ENCODE measurements around the gene OTUD5.

OTUD5 gene

DNA sequence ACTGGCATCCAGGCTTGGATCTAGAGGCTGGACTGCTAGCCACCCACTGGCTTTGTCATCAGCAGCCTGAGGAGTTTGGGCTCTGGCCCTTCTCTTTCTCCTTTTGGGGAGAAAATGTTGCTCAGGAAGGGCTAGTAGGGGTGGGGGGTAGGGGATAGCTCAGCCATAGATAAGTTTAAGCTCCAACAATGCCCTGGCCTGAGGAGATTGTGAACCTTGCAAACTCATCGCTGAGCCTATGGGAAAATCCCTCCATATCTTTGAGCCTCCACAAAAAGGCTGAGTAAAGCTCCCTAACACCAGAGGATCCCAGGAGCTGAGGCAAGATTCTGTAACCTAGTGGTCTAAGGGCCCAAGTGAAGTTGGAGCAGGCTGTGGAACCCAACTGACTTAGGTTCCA is 8.8 kb downstream of the OTUD5 start:
- peaks cover 5% of the 10 kb centered on the region; the same call in 1 of the 2 replicates for H3K36me3 ChIP-seq (ENCODE audit: insufficient read depth, low read depth, low read length)

DNA sequence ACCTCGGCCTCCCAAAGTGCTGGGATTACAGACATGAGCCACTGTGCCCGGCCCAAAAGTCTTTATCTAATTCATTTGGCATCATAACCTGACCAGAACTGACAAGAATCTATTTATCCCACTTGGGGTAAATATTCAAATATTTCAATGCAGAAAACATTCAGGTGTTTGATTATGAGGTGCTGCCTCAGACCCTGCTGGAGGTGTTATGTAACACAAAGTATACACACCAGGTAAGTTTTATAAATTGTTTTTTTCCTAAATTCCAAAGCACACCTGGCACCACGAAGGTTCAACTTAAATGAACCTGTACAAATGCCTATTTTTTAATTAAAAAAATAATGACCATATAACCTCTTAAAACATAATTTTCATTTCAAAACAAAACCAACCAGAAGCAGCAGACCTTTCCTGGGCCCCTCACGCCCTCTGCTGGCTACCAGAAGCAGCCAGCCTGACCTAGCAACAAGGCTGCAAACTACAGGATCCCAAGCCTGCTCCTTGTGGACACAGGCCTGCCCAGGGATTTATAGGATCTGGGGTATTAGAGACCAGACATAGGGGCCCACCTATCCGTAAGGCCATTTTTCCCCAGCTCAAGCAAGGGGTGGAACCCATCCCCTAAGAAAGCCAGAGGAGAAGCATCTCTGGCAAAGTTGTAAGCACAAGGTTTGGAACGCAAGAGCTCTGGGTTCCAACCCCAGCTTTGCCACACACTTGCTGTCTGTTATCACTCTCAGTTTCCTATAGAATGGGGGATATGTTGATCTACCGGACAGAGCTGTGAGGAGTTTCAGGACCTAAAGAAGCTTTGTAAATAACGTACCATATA is 11.7 kb downstream of the OTUD5 start:
- peaks cover 14% of the 10 kb centered on the region; the same call in 1 of the 2 replicates for H3K36me3 ChIP-seq (ENCODE audit: insufficient read depth, low read depth, low read length)
- no peak overlapping the region for H3K4me3 ChIP-seq (ENCODE audit: low read length)
- no peaks in the 10 kb centered on the region for H3K4me1 ChIP-seq (ENCODE audit: insufficient read depth, low read length)
- H3K27ac ChIP-seq (ENCODE audit: low read length): no peak overlapping the region
- no peaks in the 10 kb centered on the region for H3K27me3 ChIP-seq (ENCODE audit: insufficient read depth, low read length)
- no peaks in the 10 kb centered on the region for H3K9me3 ChIP-seq (ENCODE audit: insufficient read depth, low read depth, low read length)
- no peak overlapping the region for H3K9ac ChIP-seq (ENCODE audit: low read depth, low read length)

More for the DNA sequence above, 8.8 kb downstream of the OTUD5 start:
- H3K9me3 ChIP-seq (ENCODE audit: insufficient read depth, low read depth, low read length): no peaks in the 10 kb centered on the region
- no peaks in the 10 kb centered on the region for H3K4me1 ChIP-seq (ENCODE audit: insufficient read depth, low read length)
- no peak overlapping the region for H3K9ac ChIP-seq (ENCODE audit: low read depth, low read length)
- no peak overlapping the region for H3K27ac ChIP-seq (ENCODE audit: low read length)
- H3K27me3 ChIP-seq (ENCODE audit: insufficient read depth, low read length): no peaks in the 10 kb centered on the region
- H3K4me3 ChIP-seq (ENCODE audit: low read length): no peak overlapping the region

DNA sequence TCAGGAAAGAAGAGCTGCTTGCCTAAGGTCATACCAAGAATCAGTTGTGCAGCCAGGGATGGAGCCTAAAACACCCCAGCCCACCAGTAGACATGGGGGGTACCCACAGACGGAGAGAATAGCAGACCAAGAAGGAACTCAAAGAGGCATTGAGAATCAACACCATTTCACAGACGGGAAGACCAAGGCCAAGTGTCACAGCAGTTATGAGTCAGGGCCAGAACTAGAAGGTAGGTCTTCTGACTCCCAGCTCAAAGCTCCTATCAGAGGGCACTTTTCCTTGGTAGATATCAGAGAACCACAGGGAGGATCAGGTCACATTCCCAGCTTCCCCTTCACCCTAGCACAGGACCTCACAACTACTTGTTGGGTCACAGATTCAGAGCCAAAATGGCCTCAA is 14.5 kb downstream of the OTUD5 start:
- no peak overlapping the region for H3K27ac ChIP-seq (ENCODE audit: low read length)
- H3K27me3 ChIP-seq (ENCODE audit: insufficient read depth, low read length): no peaks in the 10 kb centered on the region
- H3K4me3 ChIP-seq (ENCODE audit: low read length): no peak overlapping the region
- H3K36me3 ChIP-seq (ENCODE audit: insufficient read depth, low read depth, low read length): peaks cover 27% of the 10 kb centered on the region; the same call in 1 of the 2 replicates
- H3K4me1 ChIP-seq (ENCODE audit: insufficient read depth, low read length): peaks cover 2% of the 10 kb centered on the region; the same call in 1 of the 2 replicates
- H3K9ac ChIP-seq (ENCODE audit: low read depth, low read length): no peak overlapping the region
- no peaks in the 10 kb centered on the region for H3K9me3 ChIP-seq (ENCODE audit: insufficient read depth, low read depth, low read length)

DNA sequence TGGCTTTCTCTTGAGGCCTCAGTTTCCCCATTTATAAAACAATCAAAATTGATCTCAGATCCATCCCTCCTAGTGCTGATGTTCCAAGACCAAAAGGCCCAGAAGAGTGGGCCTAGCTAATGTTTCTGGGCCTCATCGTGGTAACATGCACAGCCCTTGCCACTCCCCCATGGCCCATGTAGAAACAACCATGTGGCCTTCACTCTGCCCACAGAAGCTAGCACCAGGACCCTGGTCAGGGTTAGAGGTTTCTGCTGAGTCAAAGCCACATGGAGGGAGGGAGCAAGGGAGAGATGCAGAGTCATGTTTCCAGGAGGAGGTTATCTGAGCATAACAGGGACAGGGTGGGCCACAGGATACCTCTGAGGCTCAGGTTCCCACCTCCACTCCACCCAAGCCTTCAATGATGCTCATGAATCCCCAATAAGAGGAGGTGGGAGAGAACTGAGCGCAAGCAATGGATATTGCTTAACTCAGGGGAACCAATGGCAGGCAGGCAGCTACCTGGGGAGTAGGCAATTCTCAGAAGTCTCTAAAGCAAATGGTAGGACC is 16.9 kb downstream of the OTUD5 start:
- peaks cover 31% of the 10 kb centered on the region; the same call in 1 of the 2 replicates for H3K36me3 ChIP-seq (ENCODE audit: insufficient read depth, low read depth, low read length)
- H3K4me1 ChIP-seq (ENCODE audit: insufficient read depth, low read length): peaks cover 11% of the 10 kb centered on the region
- no peaks in the 10 kb centered on the region for H3K27me3 ChIP-seq (ENCODE audit: insufficient read depth, low read length)
- H3K27ac ChIP-seq (ENCODE audit: low read length): no peak overlapping the region
- H3K9me3 ChIP-seq (ENCODE audit: insufficient read depth, low read depth, low read length): no peaks in the 10 kb centered on the region
- H3K9ac ChIP-seq (ENCODE audit: low read depth, low read length): no peak overlapping the region
- no peak overlapping the region for H3K4me3 ChIP-seq (ENCODE audit: low read length)

- Histone ChIP-seq H3K9ac (ENCODE audit: low read depth, low read length) (no peak overlapping the region), H3K9me3 (ENCODE audit: insufficient read depth, low read depth, low read length) (no peaks in the 10 kb centered on the region), H3K27me3 (ENCODE audit: insufficient read depth, low read length) (no peaks in the 10 kb centered on the region), H3K4me3 (ENCODE audit: low read length) (no peak overlapping the region), H3K4me1 (ENCODE audit: insufficient read depth, low read length) (peaks cover 11% of the 10 kb centered on the region), H3K36me3 (ENCODE audit: insufficient read depth, low read depth, low read length) (peaks cover 38% of the 10 kb centered on the region), H3K27ac (ENCODE audit: low read length) (no peak overlapping the region)
Measured at GRCh38 chrX:48939524-48940228, 17.7 kb downstream of the OTUD5 start.

- no peaks in the 10 kb centered on the region for H3K9me3 ChIP-seq (ENCODE audit: insufficient read depth, low read depth, low read length)
- no peak overlapping the region for H3K4me3 ChIP-seq (ENCODE audit: low read length)
- H3K27ac ChIP-seq (ENCODE audit: low read length): no peak overlapping the region
- H3K4me1 ChIP-seq (ENCODE audit: insufficient read depth, low read length): peaks cover 11% of the 10 kb centered on the region
- H3K36me3 ChIP-seq (ENCODE audit: insufficient read depth, low read depth, low read length): peaks cover 44% of the 10 kb centered on the region
- no peaks in the 10 kb centered on the region for H3K27me3 ChIP-seq (ENCODE audit: insufficient read depth, low read length)
- H3K9ac ChIP-seq (ENCODE audit: low read depth, low read length): no peak overlapping the region
Measured at GRCh38 chrX:48938721-48939425, 18.5 kb downstream of the OTUD5 start.

- H3K4me3 ChIP-seq (ENCODE audit: low read length): peak overlapping the region; percentile 15; the same call in 1 of the 2 replicates
- H3K27me3 ChIP-seq (ENCODE audit: insufficient read depth, low read length): no peaks in the 10 kb centered on the region
- peak overlapping the region; percentile 64; the same call in 1 of the 2 replicates for H3K9ac ChIP-seq (ENCODE audit: low read depth, low read length)
- peak overlapping the region; percentile 81 for H3K27ac ChIP-seq (ENCODE audit: low read length)
- peaks cover 11% of the 10 kb centered on the region for H3K4me1 ChIP-seq (ENCODE audit: insufficient read depth, low read length)
- H3K9me3 ChIP-seq (ENCODE audit: insufficient read depth, low read depth, low read length): no peaks in the 10 kb centered on the region
- peaks cover 43% of the 10 kb centered on the region for H3K36me3 ChIP-seq (ENCODE audit: insufficient read depth, low read depth, low read length)
Measured at GRCh38 chrX:48937054-48937907, 20.1 kb downstream of the OTUD5 start.

- H3K4me1 ChIP-seq (ENCODE audit: insufficient read depth, low read length): peaks cover 11% of the 10 kb centered on the region
- H3K9ac ChIP-seq (ENCODE audit: low read depth, low read length): peak overlapping the region; percentile 53; the same call in 1 of the 2 replicates
- H3K36me3 ChIP-seq (ENCODE audit: insufficient read depth, low read depth, low read length): peaks cover 43% of the 10 kb centered on the region
- H3K27ac ChIP-seq (ENCODE audit: low read length): peak overlapping the region; percentile 81
- no peaks in the 10 kb centered on the region for H3K27me3 ChIP-seq (ENCODE audit: insufficient read depth, low read length)
- no peak overlapping the region for H3K4me3 ChIP-seq (ENCODE audit: low read length)
- no peaks in the 10 kb centered on the region for H3K9me3 ChIP-seq (ENCODE audit: insufficient read depth, low read depth, low read length)
Measured at GRCh38 chrX:48936429-48937053, 20.9 kb downstream of the OTUD5 start.

GRCh38 chrX:48935301-48935670 is 22.1 kb downstream of the OTUD5 start:
- Histone ChIP-seq H3K4me1 (ENCODE audit: insufficient read depth, low read length) (peaks cover 11% of the 10 kb centered on the region), H3K36me3 (ENCODE audit: insufficient read depth, low read depth, low read length) (peaks cover 49% of the 10 kb centered on the region), H3K9me3 (ENCODE audit: insufficient read depth, low read depth, low read length) (no peaks in the 10 kb centered on the region), H3K4me3 (ENCODE audit: low read length) (no peak overlapping the region), H3K9ac (ENCODE audit: low read depth, low read length) (no peak overlapping the region), H3K27ac (ENCODE audit: low read length) (no peak overlapping the region), H3K27me3 (ENCODE audit: insufficient read depth, low read length) (no peaks in the 10 kb centered on the region)

DNA sequence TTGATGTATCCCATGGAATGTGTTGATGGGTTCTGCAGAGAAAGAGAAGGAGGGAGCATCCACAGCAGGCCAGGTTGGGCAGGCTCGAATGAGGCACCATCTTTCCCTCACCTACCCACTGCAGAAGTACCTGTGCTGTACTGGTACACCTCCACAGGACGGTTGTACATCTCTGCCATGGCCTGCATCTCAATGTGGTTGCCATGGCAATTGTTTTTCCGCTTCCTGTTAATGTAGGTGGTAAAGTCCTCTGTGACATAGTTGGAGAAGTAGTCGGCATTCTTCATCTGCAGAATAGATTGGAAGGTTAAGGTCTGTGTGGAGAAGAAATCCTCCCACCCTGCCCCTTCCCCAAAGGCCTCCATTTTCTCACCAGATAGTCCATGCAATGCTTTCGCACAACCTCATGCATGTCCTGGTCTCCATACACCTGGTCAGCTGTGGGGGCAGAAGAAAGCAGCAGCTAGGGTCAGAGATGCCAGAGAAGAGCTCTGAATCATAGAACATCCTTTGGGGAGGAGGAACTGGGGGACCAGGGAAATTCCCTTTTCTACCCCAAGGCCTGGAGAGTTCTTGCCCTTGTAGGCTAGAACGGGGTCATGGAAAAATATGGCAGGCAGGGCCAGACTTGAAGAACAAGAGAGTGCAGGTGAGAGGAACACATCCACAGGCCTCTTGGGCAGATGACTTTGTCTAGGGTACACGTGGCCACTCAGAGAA is 22.7 kb downstream of the OTUD5 start:
- Histone ChIP-seq H3K4me3 (ENCODE audit: low read length) (no peak overlapping the region), H3K4me1 (ENCODE audit: insufficient read depth, low read length) (peaks cover 11% of the 10 kb centered on the region), H3K9me3 (ENCODE audit: insufficient read depth, low read depth, low read length) (no peaks in the 10 kb centered on the region), H3K9ac (ENCODE audit: low read depth, low read length) (no peak overlapping the region), H3K36me3 (ENCODE audit: insufficient read depth, low read depth, low read length) (peaks cover 46% of the 10 kb centered on the region), H3K27me3 (ENCODE audit: insufficient read depth, low read length) (no peaks in the 10 kb centered on the region), H3K27ac (ENCODE audit: low read length) (no peak overlapping the region)
